ACC112 (cell line): Measurements from ENCODE around the gene WRAP73.
"Not testable (repeated sequence)": the region's sequence is repeated elsewhere in the genome, so short reads cannot be mapped to it uniquely, and the experiment has no call there.

Experiments
- H2AFZ ChIP-seq: fragments of 200-600 bp; sonication (generic); one replicate; pipeline ENCODE4 v1.6.0; 2017; ENCODE audit warnings: antibody characterized with exemption, low read length; ENCODE audit not compliant: unreplicated experiment
- H3K27ac ChIP-seq: fragments of 200-600 bp; sonication (generic); 2 replicates; pipeline ENCODE4 v1.5.1; 2014; ENCODE audit warnings: low read depth, mild to moderate bottlenecking, antibody characterized with exemption, low read length, moderate library complexity
- H3K27me3 ChIP-seq: fragments of 200-600 bp; sonication (generic); 2 replicates; pipeline ENCODE4 v1.6.1; 2014; ENCODE audit warnings: mild to moderate bottlenecking, antibody characterized with exemption, low read length, moderate library complexity, mixed read lengths; ENCODE audit not compliant: insufficient read depth
- H3K36me3 ChIP-seq: fragments of 200-600 bp; sonication (generic); 2 replicates; pipeline ENCODE4 v1.6.1; 2016; ENCODE audit warnings: mild to moderate bottlenecking, antibody characterized with exemption, low read length, moderate library complexity, mixed read lengths; ENCODE audit not compliant: insufficient read depth
- H3K4me1 ChIP-seq: fragments of 200-600 bp; sonication (generic); one replicate; pipeline ENCODE4 v1.6.1; 2016; ENCODE audit warnings: low read length, mixed read lengths; ENCODE audit not compliant: insufficient read depth, unreplicated experiment, control insufficient read depth
- H3K4me3 ChIP-seq: fragments of 200-600 bp; sonication (generic); 2 replicates; pipeline ENCODE4 v1.5.1; 2014; ENCODE audit warnings: mild to moderate bottlenecking, low read depth, low read length
- H3K79me2 ChIP-seq: fragments of 200-600 bp; sonication (generic); one replicate; pipeline ENCODE4 v1.6.0; 2016; ENCODE audit warnings: low read length; ENCODE audit not compliant: control insufficient read depth, unreplicated experiment, insufficient read depth

The WRAP73 gene

GRCh38 chr1:3593745-3594144, 56.2 kb downstream of the WRAP73 start:
- Histone ChIP-seq H3K4me1 (no peaks in the 10 kb centered on the region), H3K4me3 (no peak overlapping the region), H2AFZ (no peak overlapping the region), H3K36me3 (no peaks in the 10 kb centered on the region), H3K27ac (no peak overlapping the region), H3K79me2 (no peaks in the 10 kb centered on the region), H3K27me3 (no peaks in the 10 kb centered on the region)

DNA sequence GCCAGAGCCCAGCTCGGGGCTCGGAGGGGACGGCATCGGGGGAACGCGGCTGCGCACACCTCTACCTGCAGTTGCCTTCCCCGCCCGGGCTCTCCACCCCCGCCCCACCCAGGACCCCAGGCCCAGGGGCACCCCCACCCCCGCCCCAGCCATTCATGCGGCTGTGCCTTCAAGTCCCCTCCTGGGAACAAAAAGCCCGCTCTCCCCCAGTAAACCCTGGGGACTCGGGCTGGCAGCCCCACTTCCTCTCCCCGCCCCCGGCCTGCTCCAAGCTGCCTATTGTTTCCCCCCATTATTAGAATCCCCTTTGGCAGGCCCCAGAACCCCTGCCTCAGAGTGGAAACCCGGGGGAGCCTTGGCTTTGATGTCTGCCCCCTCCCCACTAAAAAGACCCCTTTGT, 56.6 kb downstream of the WRAP73 start:
- no peak overlapping the region for H3K27ac ChIP-seq

DNA sequence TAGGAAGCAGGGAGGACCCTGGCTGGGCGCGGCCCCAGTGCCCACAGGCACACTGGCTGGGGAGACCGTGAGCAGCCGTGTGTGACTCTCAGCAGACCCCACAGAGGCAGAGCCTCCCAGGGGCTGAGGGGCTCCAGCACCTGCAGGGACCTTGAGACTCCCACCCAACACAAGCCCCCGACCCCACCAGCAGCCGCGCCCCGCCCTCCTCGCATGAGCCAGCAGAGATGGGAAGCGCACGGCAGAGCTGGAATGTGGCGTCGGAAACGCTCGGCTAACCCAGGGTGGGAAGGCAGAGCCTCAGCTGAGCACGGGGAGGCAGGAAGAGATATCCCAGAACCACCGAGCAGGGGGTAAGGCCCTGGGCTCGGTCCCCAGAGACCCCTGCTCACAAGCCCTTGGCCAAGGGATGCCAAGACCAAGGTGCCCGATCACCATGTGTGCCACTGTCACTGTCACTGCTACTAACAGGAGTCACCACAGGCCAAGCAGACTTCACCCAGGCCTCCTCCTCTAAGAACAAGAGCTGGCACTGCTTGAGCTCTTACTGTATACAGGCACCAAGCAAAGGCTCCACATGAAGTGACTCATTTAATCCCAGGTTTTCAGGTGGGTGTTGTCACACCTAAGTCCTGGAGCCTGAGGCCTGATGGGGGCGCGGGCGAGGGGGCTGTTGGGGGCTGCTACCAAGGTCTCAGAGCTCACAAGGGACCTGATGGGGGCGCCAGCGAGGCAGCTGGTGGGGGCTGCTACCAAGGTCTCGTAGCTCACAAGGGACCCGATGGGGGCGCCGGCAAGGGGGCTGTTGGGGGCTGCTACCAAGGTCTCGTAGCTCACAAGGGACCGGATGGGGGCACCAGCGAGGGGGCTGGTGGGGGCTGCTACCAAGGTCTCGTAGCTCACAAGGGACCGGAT, 58.7 kb downstream of the WRAP73 start:
- Histone ChIP-seq H3K4me1 (no peaks in the 10 kb centered on the region), H3K27me3 (no peaks in the 10 kb centered on the region), H2AFZ (no peak overlapping the region), H3K27ac (no peak overlapping the region), H3K4me3 (no peak overlapping the region), H3K36me3 (no peaks in the 10 kb centered on the region), H3K79me2 (no peaks in the 10 kb centered on the region)

More for the DNA sequence above, 56.6 kb downstream of the WRAP73 start:
- H3K4me1 ChIP-seq = no peaks in the 10 kb centered on the region
- H3K27me3 ChIP-seq = no peaks in the 10 kb centered on the region
- no peak overlapping the region for H2AFZ ChIP-seq
- H3K36me3 ChIP-seq = no peaks in the 10 kb centered on the region
- H3K79me2 ChIP-seq = no peaks in the 10 kb centered on the region
- no peak overlapping the region for H3K4me3 ChIP-seq

GRCh38 chr1:3590139-3590763, 59.7 kb downstream of the WRAP73 start:
- H3K79me2 ChIP-seq = no peaks in the 10 kb centered on the region
- no peak overlapping the region for H3K4me3 ChIP-seq
- H3K27ac ChIP-seq = no peak overlapping the region
- no peaks in the 10 kb centered on the region for H3K4me1 ChIP-seq
- H3K36me3 ChIP-seq = no peaks in the 10 kb centered on the region
- no peaks in the 10 kb centered on the region for H3K27me3 ChIP-seq
- H2AFZ ChIP-seq = no peak overlapping the region

DNA sequence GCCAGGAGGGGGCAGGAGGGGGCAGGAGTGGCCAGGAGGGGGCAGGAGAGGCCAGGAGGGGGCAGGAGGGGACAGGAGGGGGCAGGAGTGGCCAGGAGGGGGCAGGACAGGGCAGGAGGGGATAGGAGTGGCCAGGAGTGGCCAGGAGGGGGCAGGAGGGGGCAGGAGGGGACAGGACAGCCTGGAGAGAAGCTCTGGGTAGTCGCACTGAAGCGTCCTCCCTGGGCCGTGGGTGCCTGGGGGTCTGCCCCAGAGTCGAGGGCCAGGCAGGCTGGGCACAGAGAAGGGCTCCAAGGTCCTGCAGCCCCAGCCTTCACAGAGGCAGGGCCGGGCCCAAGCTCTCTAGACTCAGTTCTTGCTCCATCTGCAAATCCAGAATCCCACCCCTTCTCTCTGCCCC, 61.5 kb downstream of the WRAP73 start:
- no peaks in the 10 kb centered on the region for H3K4me1 ChIP-seq
- H3K4me3 ChIP-seq = no peak overlapping the region
- H3K79me2 ChIP-seq = no peaks in the 10 kb centered on the region
- H3K36me3 ChIP-seq = no peaks in the 10 kb centered on the region
- H3K27ac ChIP-seq = no peak overlapping the region
- H2AFZ ChIP-seq = no peak overlapping the region
- H3K27me3 ChIP-seq = no peaks in the 10 kb centered on the region

GRCh38 chr1:3586986-3587759, 62.7 kb downstream of the WRAP73 start:
- no peaks in the 10 kb centered on the region for H3K4me1 ChIP-seq
- no peak overlapping the region for H3K27ac ChIP-seq
- no peaks in the 10 kb centered on the region for H3K36me3 ChIP-seq
- no peaks in the 10 kb centered on the region for H3K79me2 ChIP-seq
- H3K4me3 ChIP-seq = no peak overlapping the region
- no peaks in the 10 kb centered on the region for H3K27me3 ChIP-seq
- no peak overlapping the region for H2AFZ ChIP-seq

DNA sequence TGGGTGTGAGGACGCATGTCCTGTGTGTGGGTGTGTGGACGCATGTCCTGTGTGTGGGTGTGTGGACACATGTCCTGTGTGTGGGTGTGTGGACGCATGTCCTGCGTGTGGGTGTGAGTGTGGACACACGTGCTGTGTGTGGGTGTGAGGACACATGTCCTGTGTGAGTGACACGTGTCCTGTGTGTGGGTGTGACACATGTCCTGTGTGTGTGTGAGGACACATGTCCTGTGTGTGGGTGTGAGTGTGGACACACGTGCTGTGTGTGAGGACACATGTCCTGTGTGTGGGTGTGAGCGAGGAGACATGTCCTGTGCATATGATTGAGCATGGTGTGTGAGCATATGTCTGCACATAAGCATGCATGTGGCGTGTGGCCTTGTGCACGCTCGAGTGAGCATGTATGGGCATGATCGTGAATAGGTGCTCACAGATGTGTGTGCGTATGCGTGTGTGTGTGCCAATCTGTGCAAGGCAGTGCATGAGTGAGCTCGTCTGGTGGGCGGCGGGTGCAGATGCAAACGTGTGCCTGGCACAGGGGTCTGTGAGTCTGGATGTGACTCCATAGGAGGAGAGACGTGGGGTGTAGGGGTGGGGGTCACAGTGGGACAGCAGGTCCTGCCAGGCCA, 63.8 kb downstream of the WRAP73 start:
- Histone ChIP-seq H3K36me3 (no peaks in the 10 kb centered on the region), H3K79me2 (no peaks in the 10 kb centered on the region), H3K4me1 (no peaks in the 10 kb centered on the region), H3K4me3 (no peak overlapping the region), H3K27ac (no peak overlapping the region), H3K27me3 (no peaks in the 10 kb centered on the region), H2AFZ (no peak overlapping the region)

- not testable (repeated sequence) for H2AFZ ChIP-seq, H3K27ac ChIP-seq, H3K27me3 ChIP-seq, H3K79me2 ChIP-seq, H3K4me3 ChIP-seq, H3K36me3 ChIP-seq, H3K4me1 ChIP-seq
These were observed 64.5 kb downstream of the WRAP73 start for GRCh38 chr1:3585353-3585868.

DNA sequence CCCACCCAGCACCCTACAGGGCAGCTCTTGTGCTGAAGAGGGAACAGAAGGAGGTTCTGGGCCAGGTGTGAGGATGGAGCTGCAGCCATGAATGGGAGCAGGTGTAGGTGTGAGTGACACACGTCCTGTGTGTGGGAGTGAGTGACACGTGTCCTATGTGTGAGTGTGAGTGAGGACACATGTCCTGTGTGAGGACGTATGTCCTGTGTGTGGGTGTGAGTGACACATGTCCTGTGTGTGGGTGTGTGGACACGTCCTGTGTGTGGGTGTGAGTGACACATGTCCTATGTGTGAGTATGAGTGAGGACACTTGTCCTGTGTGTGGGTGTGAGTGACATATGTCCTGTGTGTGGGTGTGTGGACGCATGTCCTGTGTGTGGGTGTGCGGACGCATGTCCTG, 65.0 kb downstream of the WRAP73 start:
- no peak overlapping the region for H3K4me3 ChIP-seq
- H3K36me3 ChIP-seq = no peaks in the 10 kb centered on the region
- no peaks in the 10 kb centered on the region for H3K27me3 ChIP-seq
- no peak overlapping the region for H3K27ac ChIP-seq
- H2AFZ ChIP-seq = no peak overlapping the region
- no peaks in the 10 kb centered on the region for H3K79me2 ChIP-seq
- no peaks in the 10 kb centered on the region for H3K4me1 ChIP-seq

- H3K27me3 ChIP-seq, H3K36me3 ChIP-seq, H2AFZ ChIP-seq, H3K4me3 ChIP-seq, H3K4me1 ChIP-seq, H3K79me2 ChIP-seq, H3K27ac ChIP-seq: not testable (repeated sequence)
These were observed 66.2 kb downstream of the WRAP73 start for GRCh38 chr1:3583751-3584150.
